Panc1 (cell line): ENCODE data around the gene TTC3. TPM values are rescaled to one million over a fixed set of nuclear protein-coding genes. Genes with fewer than 3 reads are reported as not detected.

Source experiments
- ATAC-seq: fragments of 200-7000 bp; cut with Tn5 transposase; 2 replicates; pipeline ENCODE4 v1.9.1; 2020; ENCODE audit warnings: mild to moderate bottlenecking, moderate library complexity
- BruUV-seq: library from RNA; stranded (reverse); fragments of 400-500 nt; replicated peaks from 2 replicates; lab custom pipeline; 2021; lab: Mats Ljungman, UMichigan
- CTCF ChIA-PET: fragments of 300-600 bp; sonication (Branson Sonifier 250); formaldehyde crosslinking; loops from one replicate; lab custom pipeline; 2022; ENCODE audit warnings: antibody characterized with exemption; lab: Charles Lee
- POLR2A ChIA-PET: fragments of 300-600 bp; sonication (Branson Sonifier 250); formaldehyde crosslinking; loops from one replicate; lab custom pipeline; 2022; ENCODE audit warnings: antibody characterized with exemption; lab: Charles Lee
- DNase-seq: peaks from one replicate; pipeline ENCODE4 v3.0.0-alpha.2; 2010; ENCODE audit warnings: low read depth, low spot score
- H3K27ac ChIP-seq: 2 replicates; pipeline ENCODE4 v1.5.1; 2011; ENCODE audit warnings: mild to moderate bottlenecking, low read length, inconsistent platforms
- H3K27me3 ChIP-seq: fragments of 200-500 bp; sonication (Bioruptor generic); 2 replicates; pipeline ENCODE4 v1.6.0; 2014; ENCODE audit warnings: low read length, inconsistent platforms; ENCODE audit not compliant: control insufficient read depth, insufficient read depth
- H3K36me3 ChIP-seq: fragments of 200-500 bp; sonication (Bioruptor generic); 2 replicates; pipeline ENCODE4 v1.5.1; 2014; ENCODE audit warnings: inconsistent platforms, mild to moderate bottlenecking, low read length, moderate library complexity; ENCODE audit not compliant: control insufficient read depth, insufficient read depth
- H3K4me1 ChIP-seq: 2 replicates; pipeline ENCODE4 v1.5.1; 2011; ENCODE audit warnings: inconsistent platforms, mild to moderate bottlenecking, low read length, moderate library complexity; ENCODE audit not compliant: control insufficient read depth, insufficient read depth
- H3K4me3 ChIP-seq, 2 experiments: 2 replicates each; pipeline ENCODE4 v1.5.1; 2011 to 2012; ENCODE audit warnings: low read depth in 2 of 2, low read length in 2 of 2, mild to moderate bottlenecking in 2 of 2, inconsistent platforms in 1 of 2, moderate library complexity in 1 of 2
- H3K9me3 ChIP-seq: fragments of 200-500 bp; sonication (Bioruptor generic); 2 replicates; pipeline ENCODE4 v1.5.1; 2014; ENCODE audit warnings: low read depth, mild to moderate bottlenecking, inconsistent platforms, low read length, moderate library complexity; ENCODE audit not compliant: control insufficient read depth, insufficient read depth
- POLR2AphosphoS5 ChIP-seq: IDR thresholded peaks from 2 replicates; pipeline ENCODE4 v1.6.1; 2012; ENCODE audit warnings: mild to moderate bottlenecking, low read depth, low read length, moderate library complexity
- REST ChIP-seq, 2 experiments: IDR thresholded peaks; 2 replicates each; pipeline ENCODE4 v1.6.1; 2011 to 2012; ENCODE audit warnings: low read depth in 2 of 2, control low read depth in 1 of 2, low read length in 1 of 2, mild to moderate bottlenecking in 1 of 2, moderate library complexity in 1 of 2; ENCODE audit not compliant: insufficient read depth in 1 of 2
- SIN3A ChIP-seq: IDR thresholded peaks from 2 replicates; pipeline ENCODE4 v1.6.1; 2012; ENCODE audit warnings: low read depth, mild to moderate bottlenecking, low read length, moderate library complexity, borderline replicate concordance; ENCODE audit not compliant: insufficient read depth
- TCF7L2 ChIP-seq: IDR thresholded peaks from 2 replicates; pipeline ENCODE4 v1.6.1; 2011; ENCODE audit warnings: mild to moderate bottlenecking, low read depth, low read length, inconsistent platforms
- in situ Hi-C: cut with HindIII; loops from 2 replicates; pipeline ENCODE4 v1.10.0; 2016; ENCODE audit warnings: low sequenced_read_pairs, low pct_unique_long_range_greater_than_20kb
- intact Hi-C: fragments of 100-400 bp; cut with micrococcal nuclease; formaldehyde crosslinking; loops from one replicate; pipeline ENCODE4 v1.10.0; 2022; ENCODE audit not compliant: unreplicated experiment
- total RNA-seq: library from RNA; stranded (reverse); gene quantifications from one replicate; pipeline ENCODE4 v1.2.1, GENCODE V29; 2021; ENCODE audit not compliant: unreplicated experiment
- TF ChIP-seq, protein P1 (sequence below): fragments of 450-650 bp; IDR thresholded peaks from 2 replicates; pipeline ENCODE4 v1.5.1; 2017; ENCODE audit warnings: mild to moderate bottlenecking

Gene TTC3
- total RNA-seq, 1 experiment from 2014 or later = 83.0 TPM

DNA sequence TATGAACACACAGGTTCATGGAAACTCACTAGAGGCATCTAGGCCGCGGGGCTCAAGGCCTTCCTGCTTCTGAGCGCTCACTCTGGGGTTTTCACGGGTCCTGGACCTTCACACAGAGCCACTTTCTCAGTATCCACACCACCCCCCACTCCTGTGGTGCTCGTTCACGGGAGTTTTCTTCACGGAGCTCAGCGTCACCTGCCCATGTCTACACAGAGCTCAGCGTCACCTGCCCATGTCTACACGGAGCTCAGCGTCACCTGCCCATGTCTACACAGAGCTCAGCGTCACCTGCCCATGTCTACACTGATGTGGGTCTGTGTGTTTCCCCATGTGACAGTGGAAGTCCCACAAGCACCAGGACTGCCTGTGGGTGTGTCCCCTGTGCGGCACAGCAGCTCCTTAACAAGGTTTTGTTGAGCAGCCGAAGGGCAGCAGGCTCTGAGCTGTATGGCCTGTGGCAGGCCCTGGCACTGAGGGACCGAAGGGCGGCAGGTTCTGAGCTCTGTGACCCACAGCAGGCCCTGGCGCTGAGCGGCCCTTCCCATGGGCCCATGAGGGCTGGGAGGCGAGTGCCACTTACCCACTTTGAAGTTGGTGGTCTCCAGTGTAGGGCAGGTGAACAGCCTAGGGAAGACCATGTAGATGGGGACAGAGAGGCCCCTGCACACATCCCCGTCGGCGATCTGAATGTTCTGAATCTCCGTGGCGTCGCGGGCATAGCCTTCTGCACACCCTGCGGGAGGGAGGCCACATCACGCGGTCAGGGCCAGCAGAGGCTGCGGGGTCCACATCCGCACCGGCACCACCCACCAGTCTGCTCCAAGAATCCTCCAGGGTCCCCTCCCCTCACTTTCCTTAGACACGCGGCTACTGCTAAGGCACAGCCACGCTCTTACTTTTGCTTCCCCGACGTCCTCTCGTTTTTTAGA is 154.3 kb downstream of the TTC3 start:
- no peak overlapping the region for H3K27ac ChIP-seq
- peaks cover 5% of the 10 kb centered on the region; the same call in 1 of the 2 replicates for H3K36me3 ChIP-seq
- no TSS peak for BruUV-seq
- DNase-seq (no peak), ATAC-seq (0 out of 2 replicates have a peak, but pooled peaks have one; percentile 36)
- no peaks in the 10 kb centered on the region for H3K4me1 ChIP-seq
- intact Hi-C loops = no loop called here
- H3K27me3 ChIP-seq = no peaks in the 10 kb centered on the region
- ChIA-PET CTCF (no interaction called here), POLR2A (no interaction called here)
- no peak for TF ChIP-seq SIN3A
- no peak for TF ChIP-seq POLR2AphosphoS5
- TF ChIP-seq, protein P1, sequence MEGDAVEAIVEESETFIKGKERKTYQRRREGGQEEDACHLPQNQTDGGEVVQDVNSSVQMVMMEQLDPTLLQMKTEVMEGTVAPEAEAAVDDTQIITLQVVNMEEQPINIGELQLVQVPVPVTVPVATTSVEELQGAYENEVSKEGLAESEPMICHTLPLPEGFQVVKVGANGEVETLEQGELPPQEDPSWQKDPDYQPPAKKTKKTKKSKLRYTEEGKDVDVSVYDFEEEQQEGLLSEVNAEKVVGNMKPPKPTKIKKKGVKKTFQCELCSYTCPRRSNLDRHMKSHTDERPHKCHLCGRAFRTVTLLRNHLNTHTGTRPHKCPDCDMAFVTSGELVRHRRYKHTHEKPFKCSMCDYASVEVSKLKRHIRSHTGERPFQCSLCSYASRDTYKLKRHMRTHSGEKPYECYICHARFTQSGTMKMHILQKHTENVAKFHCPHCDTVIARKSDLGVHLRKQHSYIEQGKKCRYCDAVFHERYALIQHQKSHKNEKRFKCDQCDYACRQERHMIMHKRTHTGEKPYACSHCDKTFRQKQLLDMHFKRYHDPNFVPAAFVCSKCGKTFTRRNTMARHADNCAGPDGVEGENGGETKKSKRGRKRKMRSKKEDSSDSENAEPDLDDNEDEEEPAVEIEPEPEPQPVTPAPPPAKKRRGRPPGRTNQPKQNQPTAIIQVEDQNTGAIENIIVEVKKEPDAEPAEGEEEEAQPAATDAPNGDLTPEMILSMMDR = no peak
- TF ChIP-seq TCF7L2 = no peak
- TF ChIP-seq REST (IDR thresholded peaks at IDR 0.05; ENCODE audit: insufficient read depth in 1 of 2, low read depth in 2 of 2, low read length in 1 of 2) = no peak
- in situ Hi-C loops = no loop called here
- no peaks in the 10 kb centered on the region for H3K9me3 ChIP-seq
- H3K4me3 ChIP-seq = no peak overlapping the region

GRCh38 chr21:37228003-37228400 is 154.9 kb downstream of the TTC3 start:
- ATAC-seq (no peak), DNase-seq (no peak)
- Histone ChIP-seq H3K27ac (no peak overlapping the region), H3K36me3 (peaks cover 5% of the 10 kb centered on the region; the same call in 1 of the 2 replicates), H3K9me3 (no peaks in the 10 kb centered on the region), H3K4me1 (no peaks in the 10 kb centered on the region), H3K27me3 (no peaks in the 10 kb centered on the region), H3K4me3 (no peak overlapping the region)
- no peak for TF ChIP-seq TCF7L2
- no peak for TF ChIP-seq POLR2AphosphoS5
- TF ChIP-seq, protein P1 = no peak
- no peak for TF ChIP-seq REST (IDR thresholded peaks at IDR 0.05; ENCODE audit: insufficient read depth in 1 of 2, low read depth in 2 of 2, low read length in 1 of 2)
- TF ChIP-seq SIN3A = no peak
- intact Hi-C loops = no loop called here
- ChIA-PET POLR2A (no interaction called here), CTCF (no interaction called here)
- no TSS peak for BruUV-seq
- in situ Hi-C loops = no loop called here
